A549 (cell line): ENCODE measurements around the gene OLFM1. TPM values are rescaled to one million over a fixed set of nuclear protein-coding genes. Genes with fewer than 3 reads are reported as not detected.

Experiments
- ATAC-seq, 2 experiments: fragments of 200-7000 bp in 1 of 2; fragments of >200 bp in 1 of 2; cut with Nextera tagmentation in 1 of 2; cut with Tn5 transposase in 1 of 2; 3 replicates each; pipeline versions ENCODE4 v1.8.0 to v1.9.1; 2018 to 2020; ENCODE audit warnings: mild to moderate bottlenecking in 1 of 2, moderate library complexity in 1 of 2
- CTCF ChIA-PET: fragments of 300-600 bp; sonication (Branson Sonifier 250); formaldehyde crosslinking; extraction: SDS; loops from one replicate; lab custom pipeline; 2021; ENCODE audit warnings: antibody characterized with exemption, inconsistent platforms; lab: Yijun Ruan, JAX
- POLR2A ChIA-PET: fragments of 350-600 bp; formaldehyde crosslinking; extraction: SDS; loops from one replicate; lab custom pipeline; 2021; ENCODE audit warnings: antibody characterized with exemption, inconsistent platforms; lab: Yijun Ruan, JAX
- DNase-seq, 2 experiments: peaks; one replicate each; pipeline versions ENCODE4 v3.0.0 to v3.0.0-alpha.2; 2011 to 2016; ENCODE audit warnings: low read depth in 1 of 2, low spot score in 1 of 2
- FAIRE-seq: peaks from 2 replicates; lab custom pipeline; 2011; peaks lifted over from hg19 to GRCh38; lab: Jason Lieb, UNC
- H3K27ac ChIP-seq, 2 experiments: fragments of >200 bp; sonication (Bioruptor Twin); formaldehyde crosslinking; 3 replicates each; pipeline ENCODE4 v1.5.1; 2016 to 2017
- H3K4me1 ChIP-seq: fragments of >200 bp; sonication (Bioruptor Twin); formaldehyde crosslinking; 3 replicates; pipeline ENCODE4 v1.6.1; 2016
- H3K4me2 ChIP-seq: fragments of >200 bp; sonication (Bioruptor Twin); formaldehyde crosslinking; 3 replicates; pipeline ENCODE4 v1.6.1; 2016
- H3K4me3 ChIP-seq: fragments of >200 bp; sonication (Bioruptor Twin); formaldehyde crosslinking; 3 replicates; pipeline ENCODE4 v1.5.1; 2016
- H3K9me3 ChIP-seq: fragments of >200 bp; sonication (Bioruptor Twin); formaldehyde crosslinking; 3 replicates; pipeline ENCODE4 v1.6.1; 2016
- ATOH8 ChIP-seq: fragments of 250-450 bp; sonication (Bioruptor Pico); IDR thresholded peaks from 2 replicates; pipeline ENCODE4 v1.5.0; 2020; ENCODE audit warnings: low read depth, mild to moderate bottlenecking, moderate library complexity
- CBX2 ChIP-seq: fragments of 200-600 bp; sonication (generic); IDR thresholded peaks from 2 replicates; pipeline ENCODE4 v1.6.1; 2016; ENCODE audit warnings: low read depth, mild to moderate bottlenecking, borderline replicate concordance
- CBX8 ChIP-seq: fragments of 200-600 bp; sonication (generic); IDR thresholded peaks from 2 replicates; pipeline ENCODE4 v1.6.1; 2016
- CEBPB ChIP-seq, 2 experiments: fragments of >200 bp in 1 of 2; sonication (Bioruptor Twin) in 1 of 2; formaldehyde crosslinking in 1 of 2; IDR thresholded peaks; 2 replicates each; pipeline ENCODE4 v1.6.1; 2012 to 2016
- CHD2 ChIP-seq: fragments of 150-350 bp; IDR thresholded peaks from 2 replicates; pipeline ENCODE4 v1.6.1; 2014; ENCODE audit warnings: low read length; ENCODE audit not compliant: partially characterized antibody
- FOXS1 ChIP-seq: fragments of 250-450 bp; sonication (Bioruptor Pico); IDR thresholded peaks from 2 replicates; pipeline ENCODE4 v1.5.0; 2020; ENCODE audit warnings: mild to moderate bottlenecking, moderate library complexity
- HMGXB4 ChIP-seq: fragments of 250-450 bp; sonication (Bioruptor Pico); IDR thresholded peaks from 2 replicates; pipeline ENCODE4 v1.5.0; 2021; ENCODE audit warnings: mild to moderate bottlenecking, moderate library complexity, borderline replicate concordance
- JUNB ChIP-seq: fragments of >200 bp; sonication (Bioruptor Twin); formaldehyde crosslinking; IDR thresholded peaks from 2 replicates; pipeline ENCODE4 v1.6.1; 2016
- MAFK ChIP-seq: fragments of 450-650 bp; IDR thresholded peaks from 2 replicates; pipeline ENCODE4 v1.6.1; 2014; ENCODE audit not compliant: partially characterized antibody
- MAX ChIP-seq: IDR thresholded peaks from 2 replicates; pipeline ENCODE4 v1.6.1; 2012
- MYC ChIP-seq: IDR thresholded peaks from 2 replicates; pipeline ENCODE4 v1.6.1; 2012; ENCODE audit warnings: mild to moderate bottlenecking, inconsistent platforms, low read length, improper control_type of control experiment, borderline replicate concordance
- NR3C1 ChIP-seq: fragments of >200 bp; sonication (Bioruptor Twin); formaldehyde crosslinking; IDR thresholded peaks from 3 replicates; pipeline ENCODE4 v1.6.1; 2017
- POLR2A ChIP-seq: IDR thresholded peaks from 2 replicates; pipeline ENCODE4 v1.6.1; 2012; ENCODE audit warnings: mild to moderate bottlenecking, low read length
- POLR2AphosphoS2 ChIP-seq: conservative IDR thresholded peaks from 2 replicates; pipeline ENCODE4 v1.6.1; 2012; ENCODE audit warnings: low read length, improper control_type of control experiment, inconsistent platforms
- SREBF2 ChIP-seq: fragments of 450-650 bp; IDR thresholded peaks from 2 replicates; pipeline ENCODE4 v1.6.1; 2014; ENCODE audit warnings: mild to moderate bottlenecking, moderate library complexity
- TFCP2L1 ChIP-seq: fragments of 250-450 bp; sonication (Bioruptor Pico); IDR thresholded peaks from 2 replicates; pipeline ENCODE4 v1.5.0; 2021; ENCODE audit warnings: mild to moderate bottlenecking
- USF2 ChIP-seq: fragments of 450-650 bp; IDR thresholded peaks from 2 replicates; pipeline ENCODE4 v1.6.1; 2014; ENCODE audit warnings: antibody characterized with exemption
- ZC3H11A ChIP-seq: fragments of 450-650 bp; IDR thresholded peaks from 2 replicates; pipeline ENCODE4 v1.6.1; 2014; ENCODE audit warnings: antibody characterized with exemption, mild to moderate bottlenecking
- ZFP36 ChIP-seq: fragments of 450-650 bp; IDR thresholded peaks from 2 replicates; pipeline ENCODE4 v1.6.1; 2014; ENCODE audit warnings: borderline replicate concordance; ENCODE audit not compliant: partially characterized antibody
- ZNF302 ChIP-seq: fragments of 250-450 bp; sonication (Bioruptor Pico); IDR thresholded peaks from 2 replicates; pipeline ENCODE4 v1.9.0; 2021; ENCODE audit warnings: inconsistent platforms, mild to moderate bottlenecking, moderate library complexity
- WGBS: methylation state at CpG from one replicate; pipeline ENCODE4 v1.1.6; 2017; ENCODE audit errors: missing lambda C conversion rate; 5-methylcytosine and 5-hydroxymethylcytosine counted together
- polyA plus RNA-seq, 4 experiments: library from polyadenylated mRNA; depleted of rRNA in 3 of 4; stranded (reverse); fragments of >200 nt; fragmentation: RNase III in 1 of 4; extraction: RNeasy Plus Mini Kit Qiagen cat#74134 plus additional on column Dnase treatment in 1 of 4; gene quantifications; 2 replicates in 3 of 4; 3 replicates in 1 of 4; pipeline ENCODE4 v1.2.3, GENCODE V29; 2011 to 2017

Gene OLFM1
- polyA plus RNA-seq, 2 of the 4 experiments (the other 2 are of a cell fraction) = 2.7 to 10.5 TPM

GRCh38 chr9:135165003-135165711 lies 77.7 kb downstream of the OLFM1 start:
- H3K9me3 ChIP-seq = no peaks in the 10 kb centered on the region
- H3K4me3 ChIP-seq = no peak overlapping the region
- whole genome bisulfite sequencing = 42% methylated on average over 18 of the region's 18 CpGs
- no peak overlapping the region for H3K27ac ChIP-seq
- H3K4me1 ChIP-seq = no peaks in the 10 kb centered on the region
- ATAC-seq (no peak), FAIRE-seq (no peak), DNase-seq (no peak)
- CTCF ChIA-PET = interaction anchor here (0.7 kb wide), 1 partner anchor 9 kb away, joined by 4 read pairs; no protein-coding TSS in a partner anchor
- TF ChIP-seq CBX2 (no peak), MAFK (peak; percentile 60)
- no peak overlapping the region for H3K4me2 ChIP-seq
- POLR2A ChIA-PET = no interaction called here

GRCh38 chr9:135165756-135166519 lies 78.5 kb downstream of the OLFM1 start:
- POLR2A ChIA-PET = no interaction called here
- ATAC-seq = no peak

GRCh38 chr9:135166565-135166964 lies 79.1 kb downstream of the OLFM1 start:
- no peak overlapping the region for H3K4me2 ChIP-seq
- H3K4me3 ChIP-seq = no peak overlapping the region
- CTCF ChIA-PET = interaction anchor here (0.6 to 1.7 kb wide), 4 partner anchors 12 to 81 kb away, joined by 3 to 4 read pairs (median 3); no protein-coding TSS in a partner anchor
- ATAC-seq = peak in 1 of 2 experiments; percentile 63; a peak in 3 of 6 replicates
- DNase-seq = no peak
- POLR2A ChIA-PET = no interaction called here
- no peaks in the 10 kb centered on the region for H3K4me1 ChIP-seq
- H3K27ac ChIP-seq = no peak overlapping the region
- WGBS = 17% methylated on average over 14 of the region's 14 CpGs
- TF ChIP-seq MYC (no peak), POLR2A (no peak)
- TF ChIP-seq, all 56 proteins: peak for 0
- no peaks in the 10 kb centered on the region for H3K9me3 ChIP-seq
- FAIRE-seq = no peak

More at GRCh38 chr9:135165756-135166519, 78.5 kb downstream of the OLFM1 start:
- FAIRE-seq (no peak), DNase-seq (no peak)
- Histone ChIP-seq H3K4me2 (no peak overlapping the region), H3K9me3 (no peaks in the 10 kb centered on the region), H3K4me1 (no peaks in the 10 kb centered on the region), H3K27ac (no peak overlapping the region), H3K4me3 (no peak overlapping the region)
- 69% methylated on average over 23 of the region's 25 CpGs for WGBS
- CTCF ChIA-PET = interaction anchor here (0.8 to 1.7 kb wide), 3 partner anchors 11 to 79 kb away, joined by 3 to 4 read pairs (median 3); no protein-coding TSS in a partner anchor
- TF ChIP-seq ZNF302 (CRISPR knock-in tag) = no peak

- ChIA-PET POLR2A (no interaction called here), CTCF (interaction anchor here (1.7 kb wide), 1 partner anchor 13 kb away, joined by 4 read pairs; no protein-coding TSS in a partner anchor)
- Histone ChIP-seq H3K9me3 (no peaks in the 10 kb centered on the region), H3K27ac (no peak overlapping the region), H3K4me3 (no peak overlapping the region), H3K4me1 (no peaks in the 10 kb centered on the region), H3K4me2 (no peak overlapping the region)
- no peak for DNase-seq
- TF ChIP-seq MAX = no peak
- no peak for TF ChIP-seq SREBF2
- TF ChIP-seq TFCP2L1 (CRISPR knock-in tag) = no peak
- no peak for ATAC-seq
- FAIRE-seq = no peak
- 51% methylated on average over 11 of the region's 12 CpGs for WGBS
These were observed 79.9 kb downstream of the OLFM1 start for GRCh38 chr9:135167356-135167755.

- no peak for ATAC-seq
- H3K4me1 ChIP-seq = no peaks in the 10 kb centered on the region
- H3K4me2 ChIP-seq = no peak overlapping the region
- ChIA-PET POLR2A (no interaction called here), CTCF (interaction anchor here (0.6 kb wide), 1 partner anchor 675 kb away, joined by 3 read pairs; no protein-coding TSS in a partner anchor)
- H3K9me3 ChIP-seq = no peaks in the 10 kb centered on the region
- H3K27ac ChIP-seq = no peak overlapping the region
- DNase-seq = no peak
- H3K4me3 ChIP-seq = no peak overlapping the region
- FAIRE-seq = no peak
- WGBS = 64% methylated on average over 23 of the region's 23 CpGs
- TF ChIP-seq NR3C1 (no peak), CEBPB (IDR thresholded peaks at IDR 0.05) (no peak), HMGXB4 (CRISPR knock-in tag) (no peak), ZC3H11A (no peak), CBX8 (no peak), POLR2AphosphoS2 (no peak), ZFP36 (no peak), ATOH8 (CRISPR knock-in tag) (no peak), CHD2 (no peak), JUNB (no peak), ZNF302 (CRISPR knock-in tag) (no peak), FOXS1 (CRISPR knock-in tag) (no peak), USF2 (no peak)
These were observed 80.6 kb downstream of the OLFM1 start for GRCh38 chr9:135167849-135168655.
